GM18909 (cell line): ENCODE results near the gene SYNE3.

ENCODE experiments used
- ATAC-seq: cut with Tn5 transposase; IDR thresholded peaks from one replicate; pipeline ENCODE4 v1.9.1; 2021; ENCODE audit warnings: mild to moderate bottlenecking; ENCODE audit not compliant: unreplicated experiment, poor library complexity

SYNE3 gene

GRCh38 chr14:95507701-95508103 lies 8.7 kb downstream of the SYNE3 start:
- ATAC-seq, result no peak

- no peak for ATAC-seq
These were observed 9.3 kb downstream of the SYNE3 start for GRCh38 chr14:95507174-95507573.

- ATAC-seq, result peak; percentile 63
These were observed 11.3 kb downstream of the SYNE3 start for GRCh38 chr14:95505030-95505589.

- ATAC-seq, result no peak
These were observed 12.1 kb downstream of the SYNE3 start for GRCh38 chr14:95504135-95505029.

- peak; percentile 55 for ATAC-seq
These were observed 12.9 kb downstream of the SYNE3 start for GRCh38 chr14:95503365-95504134.

GRCh38 chr14:95502381-95502950 lies 14.0 kb downstream of the SYNE3 start:
- no peak for ATAC-seq

GRCh38 chr14:95500772-95501401 lies 15.6 kb downstream of the SYNE3 start:
- no peak for ATAC-seq

- no peak for ATAC-seq
These were observed 16.2 kb downstream of the SYNE3 start for GRCh38 chr14:95500201-95500681.

- no peak for ATAC-seq
These were observed 17.1 kb downstream of the SYNE3 start for GRCh38 chr14:95499354-95499750.

- no peak for ATAC-seq
These were observed 17.7 kb downstream of the SYNE3 start for GRCh38 chr14:95498622-95499353.

GRCh38 chr14:95497561-95498011 lies 18.9 kb downstream of the SYNE3 start:
- no peak for ATAC-seq

GRCh38 chr14:95496690-95497259 lies 19.7 kb downstream of the SYNE3 start:
- no peak for ATAC-seq

GRCh38 chr14:95496111-95496681 lies 20.3 kb downstream of the SYNE3 start:
- peak; percentile 23 for ATAC-seq

- ATAC-seq, result peak; percentile 90
These were observed 20.9 kb downstream of the SYNE3 start for GRCh38 chr14:95495538-95496025.

- ATAC-seq, result no peak
These were observed 21.4 kb downstream of the SYNE3 start for GRCh38 chr14:95495076-95495475.

- ATAC-seq, result no peak
These were observed 22.0 kb downstream of the SYNE3 start for GRCh38 chr14:95494456-95494855.

- no peak for ATAC-seq
These were observed 22.5 kb downstream of the SYNE3 start for GRCh38 chr14:95493976-95494375.

- no peak for ATAC-seq
These were observed 22.9 kb downstream of the SYNE3 start for GRCh38 chr14:95493503-95493902.
